ENCODE results near the gene STH. TPM values are rescaled to one million over a fixed set of nuclear protein-coding genes. Genes with fewer than 3 reads are reported as not detected.

Gene STH
- total RNA-seq, 1 experiment from 2014 or later: not detected

DNA sequence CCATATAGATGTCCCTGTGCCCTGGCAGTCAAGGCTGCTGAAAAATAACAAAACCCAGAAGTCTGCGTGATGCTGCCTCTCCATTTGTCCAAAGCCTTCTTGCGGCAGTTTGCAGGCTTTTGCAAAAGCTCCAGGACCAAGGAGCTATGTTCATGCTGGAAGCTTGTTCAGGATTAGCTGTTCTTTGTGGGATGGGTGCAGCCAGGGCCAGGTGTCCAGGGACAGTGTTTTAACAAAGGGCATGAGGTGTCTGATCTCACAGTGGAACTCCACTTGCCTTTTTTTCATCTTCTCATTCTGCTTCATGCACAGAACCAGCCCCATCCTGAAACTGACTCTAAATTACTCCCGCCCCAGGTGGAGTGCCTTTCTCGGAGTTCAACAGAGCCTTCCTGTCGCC, 31.7 kb upstream of the STH start:
- no peak for DNase-seq (ENCODE audit: low spot score)

DNA sequence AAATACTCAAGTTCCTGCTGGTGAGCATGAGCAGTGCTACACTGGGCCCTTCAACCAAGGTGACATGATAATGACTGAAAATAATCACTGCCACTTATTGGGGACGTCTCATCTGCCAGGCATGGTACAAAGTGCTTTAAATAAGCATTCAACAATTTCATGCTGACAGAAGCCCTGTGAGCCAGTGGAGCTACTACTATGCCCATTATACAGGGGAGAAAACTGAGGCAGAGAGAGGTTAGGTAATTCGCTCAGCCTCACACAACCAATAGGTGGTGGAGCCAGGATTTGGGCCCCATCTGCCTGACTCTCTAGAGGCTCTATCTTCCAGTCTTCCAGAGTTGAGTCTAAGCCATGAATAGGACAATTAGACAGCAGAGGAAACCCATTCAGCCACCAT, 30.3 kb upstream of the STH start:
- DNase-seq (ENCODE audit: low spot score): no peak

DNA sequence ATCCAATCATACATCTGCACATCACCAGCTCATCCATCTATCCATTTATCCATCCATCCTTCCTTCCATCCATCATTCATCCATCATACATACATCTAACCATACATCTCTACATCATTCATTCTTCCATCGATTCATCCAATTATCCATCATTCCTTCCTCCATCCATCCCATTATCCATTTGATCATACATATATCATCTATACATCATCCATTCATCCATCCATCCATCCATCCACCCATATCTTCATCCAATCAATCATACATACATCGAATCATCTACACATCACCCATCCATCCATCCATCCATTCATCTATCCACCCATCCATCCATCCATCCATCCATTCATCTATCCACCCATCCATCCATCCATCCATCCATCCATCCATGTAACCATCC, 29.3 kb upstream of the STH start:
- DNase-seq (ENCODE audit: low spot score): no peak

DNA sequence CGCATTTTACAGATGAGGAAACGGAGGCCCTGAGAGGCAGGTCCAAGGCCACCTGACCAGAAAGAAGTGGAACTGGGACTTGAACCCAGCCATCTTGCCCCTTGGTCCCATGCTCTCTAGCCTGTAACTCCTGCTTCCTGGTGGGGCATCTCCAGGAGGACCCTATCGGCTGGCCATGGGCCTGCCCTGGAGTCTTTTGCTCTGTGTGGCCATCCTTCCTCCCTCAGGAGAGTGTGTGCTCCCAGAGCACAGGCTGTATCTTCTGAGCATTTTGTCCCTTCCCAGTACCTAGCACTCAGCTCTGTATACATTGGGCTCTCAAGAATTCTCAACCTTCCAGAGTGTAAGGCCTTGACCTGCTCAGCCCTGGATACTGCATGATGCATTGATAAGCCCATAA, 28.4 kb upstream of the STH start:
- no peak for DNase-seq (ENCODE audit: low spot score)

DNA sequence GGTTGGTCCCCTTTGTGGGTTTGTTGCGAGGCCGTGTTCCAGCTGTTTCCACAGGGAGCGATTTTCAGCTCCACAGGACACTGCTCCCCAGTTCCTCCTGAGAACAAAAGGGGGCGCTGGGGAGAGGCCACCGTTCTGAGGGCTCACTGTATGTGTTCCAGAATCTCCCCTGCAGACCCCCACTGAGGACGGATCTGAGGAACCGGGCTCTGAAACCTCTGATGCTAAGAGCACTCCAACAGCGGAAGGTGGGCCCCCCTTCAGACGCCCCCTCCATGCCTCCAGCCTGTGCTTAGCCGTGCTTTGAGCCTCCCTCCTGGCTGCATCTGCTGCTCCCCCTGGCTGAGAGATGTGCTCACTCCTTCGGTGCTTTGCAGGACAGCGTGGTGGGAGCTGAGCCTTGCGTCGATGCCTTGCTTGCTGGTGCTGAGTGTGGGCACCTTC, 27.3 kb upstream of the STH start:
- DNase-seq (ENCODE audit: low spot score): no peak

DNA sequence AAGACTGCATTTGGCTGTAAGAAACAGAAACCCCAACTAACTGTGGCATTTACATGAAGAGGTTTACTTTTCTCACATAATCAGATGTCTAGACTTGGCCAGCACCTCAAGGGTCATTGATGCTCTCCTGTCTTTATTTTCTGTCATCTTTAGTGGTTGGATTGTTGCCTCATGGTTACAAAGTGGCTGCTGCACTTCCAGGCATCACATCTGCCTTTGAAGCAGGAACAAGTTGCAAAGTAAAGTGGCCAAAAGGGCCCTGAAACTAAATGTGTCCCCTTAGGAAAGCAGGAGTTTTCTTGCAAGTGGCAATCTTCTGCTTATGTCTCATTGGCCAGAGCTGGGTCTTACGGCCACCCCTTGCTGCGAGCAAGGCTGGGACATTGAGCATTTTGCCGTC, 26.5 kb upstream of the STH start:
- DNase-seq (ENCODE audit: low spot score): no peak

DNA sequence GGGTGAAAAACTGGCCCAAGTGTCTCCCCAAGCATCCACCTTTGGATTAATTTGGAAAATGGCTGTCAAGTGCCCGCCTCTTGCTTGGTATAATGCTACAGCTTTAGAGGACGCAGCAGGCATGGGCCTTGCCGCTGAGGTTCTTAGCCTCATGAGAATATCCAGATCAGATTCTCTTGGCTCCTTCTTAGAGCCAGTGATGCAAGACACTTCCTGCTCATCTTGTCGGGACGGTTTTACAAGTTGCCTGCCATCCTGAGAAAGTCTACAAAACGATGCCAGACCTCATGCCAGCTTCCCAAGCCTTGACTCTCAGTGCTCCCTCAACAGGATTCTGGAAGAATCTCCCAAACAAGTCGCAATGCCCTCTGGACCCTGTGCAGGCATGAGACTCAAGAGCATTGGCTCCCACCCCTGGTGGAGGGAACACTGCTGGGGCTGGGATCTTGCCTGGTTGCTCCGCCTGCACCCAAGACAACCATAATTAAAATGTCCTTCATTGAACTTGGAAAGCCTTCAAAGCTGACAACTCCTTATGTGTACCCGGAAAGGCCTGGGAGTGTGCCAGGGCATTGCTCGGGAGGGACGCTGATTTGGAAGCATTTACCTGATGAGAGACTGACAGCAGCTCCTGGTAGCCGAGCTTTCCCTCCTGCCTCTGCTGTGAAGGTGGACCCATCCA, 25.8 kb upstream of the STH start:
- DNase-seq (ENCODE audit: low spot score): no peak

DNA sequence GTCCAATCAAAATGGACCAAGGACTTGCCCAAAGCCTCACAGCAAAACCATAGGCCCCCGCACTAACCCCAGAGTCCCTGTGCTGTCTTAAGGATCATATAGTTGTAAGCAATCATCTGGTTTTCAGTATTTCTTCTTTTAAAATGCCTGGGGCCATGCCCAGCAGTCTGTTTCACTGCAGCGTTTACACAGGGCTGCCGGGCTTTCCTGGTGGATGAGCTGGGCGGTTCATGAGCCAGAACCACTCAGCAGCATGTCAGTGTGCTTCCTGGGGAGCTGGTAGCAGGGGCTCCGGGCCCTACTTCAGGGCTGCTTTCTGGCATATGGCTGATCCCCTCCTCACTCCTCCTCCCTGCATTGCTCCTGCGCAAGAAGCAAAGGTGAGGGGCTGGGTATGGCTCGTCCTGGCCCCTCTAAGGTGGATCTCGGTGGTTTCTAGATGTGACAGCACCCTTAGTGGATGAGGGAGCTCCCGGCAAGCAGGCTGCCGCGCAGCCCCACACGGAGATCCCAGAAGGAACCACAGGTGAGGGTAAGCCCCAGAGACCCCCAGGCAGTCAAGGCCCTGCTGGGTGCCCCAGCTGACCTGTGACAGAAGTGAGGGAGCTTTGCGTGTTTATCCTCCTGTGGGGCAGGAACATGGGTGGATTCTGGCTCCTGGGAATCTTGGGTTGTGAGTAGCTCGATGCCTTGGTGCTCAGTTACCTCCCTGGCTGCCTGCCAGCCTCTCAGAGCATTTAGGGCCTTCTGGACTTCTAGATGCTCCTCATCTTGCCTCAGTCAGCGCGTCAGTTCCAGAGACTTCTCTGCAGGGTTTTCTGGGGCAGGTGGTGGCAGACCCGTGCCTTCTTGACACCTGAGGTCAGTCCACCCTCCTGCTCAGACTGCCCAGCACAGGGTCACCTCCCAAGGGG, 24.8 kb upstream of the STH start:
- DNase-seq (ENCODE audit: low spot score): no peak

DNA sequence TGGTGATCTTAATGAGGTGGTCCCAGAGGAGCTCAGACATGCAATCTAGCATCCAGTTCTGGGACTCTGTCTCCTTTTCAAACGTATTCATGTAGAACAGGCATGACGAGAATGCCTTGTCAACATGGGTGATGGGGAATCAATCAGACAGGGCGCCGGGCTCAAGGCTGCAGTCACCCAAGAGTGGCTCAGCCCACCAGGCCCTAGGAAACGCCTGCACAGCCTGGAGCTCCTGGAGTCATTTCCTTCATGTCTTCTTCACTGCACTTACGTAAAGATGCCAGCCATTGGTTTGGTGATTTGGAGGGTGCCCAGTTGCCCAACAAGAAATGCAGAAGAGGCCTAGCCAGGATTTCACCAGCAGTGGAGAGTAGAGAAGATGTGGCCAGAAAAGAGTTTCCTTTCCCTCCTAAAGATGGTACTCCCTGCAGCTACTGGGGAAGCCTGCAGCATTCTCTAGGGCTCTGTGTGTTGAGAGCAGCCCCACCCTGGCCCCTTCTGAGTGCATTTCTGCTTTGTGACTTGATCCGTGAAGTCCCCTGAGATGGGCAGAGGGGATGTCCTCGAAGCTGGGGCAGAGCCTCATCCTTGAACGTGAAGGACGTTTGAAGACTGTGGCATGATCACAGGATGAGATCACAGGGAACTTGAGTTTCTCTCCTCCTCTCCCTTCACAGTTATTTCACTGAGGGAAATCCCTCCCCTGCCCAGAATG, 24.0 kb upstream of the STH start:
- no peak for DNase-seq (ENCODE audit: low spot score)

DNA sequence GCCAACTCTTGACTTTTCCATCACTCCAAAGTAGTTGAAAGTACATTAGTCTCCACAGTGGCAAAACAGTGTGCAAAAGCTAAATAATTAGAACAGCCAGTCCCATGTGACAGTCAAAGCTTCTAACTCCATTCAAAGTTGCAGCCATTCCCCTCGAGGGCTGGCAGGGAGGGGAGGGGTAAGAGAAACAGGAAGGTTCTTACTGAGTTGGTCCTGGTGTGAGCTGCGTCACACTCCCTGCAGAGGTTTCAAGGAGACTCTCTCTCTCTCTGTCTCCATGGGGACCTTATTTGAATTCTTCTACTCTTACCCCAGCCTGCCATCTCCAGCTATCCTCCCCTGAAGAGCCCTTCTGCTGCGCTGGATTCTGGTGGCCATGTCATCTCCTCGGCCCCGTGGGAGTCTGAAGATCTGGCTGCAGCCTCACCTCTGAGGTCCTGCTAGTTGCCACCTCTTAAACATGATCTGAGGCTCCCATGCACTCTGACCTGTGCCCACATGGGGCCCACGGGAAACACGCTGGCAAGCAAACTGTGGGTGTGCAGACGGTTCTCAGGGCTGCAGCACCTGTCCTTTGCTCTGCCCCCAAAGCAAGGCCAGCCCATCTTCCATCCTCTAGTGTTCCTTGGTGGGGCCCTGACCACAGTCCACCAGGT, 23.3 kb upstream of the STH start:
- no peak for DNase-seq (ENCODE audit: low spot score)

DNA sequence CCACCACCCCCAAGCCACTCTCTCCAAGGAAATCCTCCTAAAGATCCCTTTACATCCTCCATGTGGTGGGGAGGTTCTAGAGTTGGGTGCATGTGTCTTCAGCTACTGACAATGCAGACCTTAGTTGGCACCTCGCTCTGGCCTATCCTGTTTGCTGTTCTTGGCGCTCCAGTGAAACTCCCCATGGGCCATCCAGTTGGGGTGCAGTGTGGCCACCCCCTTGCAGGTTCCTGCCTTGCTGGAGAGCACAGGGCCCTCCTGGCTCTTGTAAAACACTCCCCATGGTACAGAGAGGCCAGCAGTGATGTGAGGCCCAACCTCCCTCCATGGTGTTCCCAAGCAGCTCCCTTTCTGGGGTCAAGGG, 22.7 kb upstream of the STH start:
- DNase-seq (ENCODE audit: low spot score): no peak

DNA sequence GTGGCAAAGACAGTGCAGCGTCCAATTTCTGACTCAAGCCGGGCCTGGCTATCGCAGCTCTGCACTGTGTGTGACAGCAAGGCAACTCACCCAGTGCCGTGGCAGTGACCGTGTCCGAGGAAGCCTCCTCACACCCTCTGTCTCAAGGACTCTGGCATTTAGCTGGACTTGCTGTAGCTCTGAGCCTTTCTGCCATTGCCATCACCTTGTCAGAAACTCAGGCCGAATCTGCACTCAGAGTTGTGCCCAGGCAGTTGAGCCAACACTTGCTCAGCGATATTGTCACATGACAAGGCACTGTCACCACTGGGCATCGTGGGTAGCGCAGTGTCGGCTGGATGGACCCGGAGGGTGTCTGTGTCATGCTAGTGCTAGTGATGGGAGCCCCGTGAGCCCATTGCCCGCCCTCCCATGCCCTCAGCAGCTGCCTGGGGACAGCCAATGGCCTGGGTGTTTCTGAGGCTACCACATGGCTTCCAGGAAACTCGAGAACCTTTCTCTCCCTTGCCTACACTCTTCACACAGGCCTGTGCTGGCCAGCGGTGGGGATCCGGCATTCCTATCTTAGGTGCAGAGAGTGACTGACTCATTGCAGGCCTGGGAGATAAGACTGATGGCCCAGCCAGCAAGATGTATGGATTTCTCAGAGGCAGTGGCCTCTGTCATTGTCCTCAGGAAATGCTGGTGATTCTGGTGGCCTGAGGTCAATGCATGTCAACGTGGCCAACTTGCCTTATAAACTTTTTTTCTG, 22.1 kb upstream of the STH start:
- peak; percentile 59 for DNase-seq (ENCODE audit: low spot score)

DNA sequence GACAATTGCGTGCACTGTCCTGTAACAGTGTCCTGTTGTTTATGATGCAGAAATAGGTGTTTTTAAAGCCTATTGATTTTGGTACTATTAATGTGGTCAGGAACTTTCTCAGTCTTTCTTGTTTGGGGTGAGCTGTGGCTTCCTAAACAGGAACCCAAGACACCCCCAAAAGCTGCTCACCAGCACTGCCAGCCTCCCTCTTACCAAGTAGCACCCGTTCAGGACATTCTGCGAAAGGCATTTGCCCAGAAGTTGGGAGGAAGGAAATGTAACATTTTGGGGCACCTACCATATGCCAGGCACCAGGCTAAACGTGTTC, 21.6 kb upstream of the STH start:
- DNase-seq (ENCODE audit: low spot score): no peak

DNA sequence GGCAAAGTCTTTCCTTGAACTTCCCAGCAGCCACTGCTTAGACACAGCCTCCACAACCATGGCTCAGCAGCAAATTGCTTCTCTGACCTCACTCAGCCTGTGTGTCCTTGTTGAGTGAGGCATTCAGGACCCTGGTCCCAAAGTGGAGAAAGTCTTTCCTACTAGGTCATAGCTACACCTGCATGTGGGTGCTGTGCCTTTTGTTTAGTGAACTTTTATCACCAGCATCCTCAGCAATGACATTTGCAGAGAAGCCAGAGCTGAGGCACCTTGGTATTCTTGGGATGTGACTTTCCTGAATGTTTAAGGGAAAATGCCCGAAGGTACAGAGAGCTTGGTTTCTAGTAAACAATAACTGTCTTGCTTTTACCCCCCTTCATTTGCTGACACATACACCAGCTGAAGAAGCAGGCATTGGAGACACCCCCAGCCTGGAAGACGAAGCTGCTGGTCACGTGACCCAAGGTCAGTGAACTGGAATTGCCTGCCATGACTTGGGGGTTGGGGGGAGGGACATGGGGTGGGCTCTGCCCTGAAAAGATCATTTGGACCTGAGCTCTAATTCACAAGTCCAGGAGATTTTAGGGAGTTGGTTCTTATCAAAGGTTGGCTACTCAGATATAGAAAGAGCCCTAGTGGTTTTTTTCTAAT, 20.9 kb upstream of the STH start:
- no peak for DNase-seq (ENCODE audit: low spot score)

DNA sequence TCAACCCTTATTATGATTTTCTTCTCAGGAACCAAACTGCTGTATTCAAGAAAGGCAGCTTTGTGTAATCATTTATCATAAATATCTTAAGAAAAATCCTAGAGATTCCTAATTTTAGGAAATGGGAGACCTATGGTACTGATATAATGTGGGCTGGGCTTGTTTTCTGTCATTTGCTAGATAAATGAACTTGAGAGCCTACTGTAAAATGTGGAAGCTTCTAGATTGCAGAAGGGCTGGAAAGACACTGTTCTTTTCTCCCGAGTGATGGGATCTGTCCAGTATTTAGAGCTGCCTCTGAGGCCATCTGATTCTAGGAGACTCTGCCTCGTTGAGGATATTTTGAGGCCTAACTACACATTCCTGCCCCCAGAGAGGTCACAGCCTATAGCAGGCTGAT, 19.9 kb upstream of the STH start:
- DNase-seq (ENCODE audit: low spot score): no peak

DNA sequence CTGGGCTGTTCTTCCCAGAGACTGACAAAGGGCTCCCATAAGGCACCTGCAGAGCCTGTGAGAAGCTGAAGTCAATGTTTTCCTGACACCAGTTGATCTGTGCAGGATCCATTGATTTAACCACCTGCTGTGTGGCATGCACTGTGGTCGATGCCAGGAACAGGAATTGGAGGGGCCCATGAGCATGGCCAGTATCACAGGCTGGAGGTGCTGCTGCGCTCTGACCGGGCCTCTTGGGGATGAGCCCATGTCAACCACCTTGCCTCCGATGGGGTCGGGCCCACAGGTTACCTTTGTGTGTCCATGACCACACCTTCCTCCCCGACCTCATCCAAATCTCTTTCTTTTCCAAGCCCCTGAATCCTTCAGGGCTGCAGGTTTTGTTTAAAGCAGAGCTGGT, 18.2 kb upstream of the STH start:
- DNase-seq (ENCODE audit: low spot score): no peak

DNA sequence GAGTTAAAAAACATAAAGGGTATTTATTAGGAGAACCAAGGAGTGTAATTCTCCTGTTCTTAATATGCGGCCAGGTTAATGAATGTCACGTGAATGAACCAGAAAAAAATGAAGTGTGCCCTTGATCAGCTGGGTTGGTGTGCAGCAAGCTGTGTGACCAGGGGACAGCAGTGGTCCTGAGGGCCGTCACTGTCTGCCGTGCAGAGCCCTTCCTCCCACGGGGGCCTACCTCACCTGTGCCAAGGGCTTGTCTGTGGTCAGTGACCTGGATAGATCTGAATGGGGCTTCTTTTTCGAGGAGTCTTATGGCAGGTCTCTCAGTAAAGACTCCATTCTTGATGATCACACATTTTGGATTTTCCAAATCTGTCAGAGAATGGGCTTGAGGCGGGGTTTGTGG, 17.7 kb upstream of the STH start:
- DNase-seq (ENCODE audit: low spot score): no peak

DNA sequence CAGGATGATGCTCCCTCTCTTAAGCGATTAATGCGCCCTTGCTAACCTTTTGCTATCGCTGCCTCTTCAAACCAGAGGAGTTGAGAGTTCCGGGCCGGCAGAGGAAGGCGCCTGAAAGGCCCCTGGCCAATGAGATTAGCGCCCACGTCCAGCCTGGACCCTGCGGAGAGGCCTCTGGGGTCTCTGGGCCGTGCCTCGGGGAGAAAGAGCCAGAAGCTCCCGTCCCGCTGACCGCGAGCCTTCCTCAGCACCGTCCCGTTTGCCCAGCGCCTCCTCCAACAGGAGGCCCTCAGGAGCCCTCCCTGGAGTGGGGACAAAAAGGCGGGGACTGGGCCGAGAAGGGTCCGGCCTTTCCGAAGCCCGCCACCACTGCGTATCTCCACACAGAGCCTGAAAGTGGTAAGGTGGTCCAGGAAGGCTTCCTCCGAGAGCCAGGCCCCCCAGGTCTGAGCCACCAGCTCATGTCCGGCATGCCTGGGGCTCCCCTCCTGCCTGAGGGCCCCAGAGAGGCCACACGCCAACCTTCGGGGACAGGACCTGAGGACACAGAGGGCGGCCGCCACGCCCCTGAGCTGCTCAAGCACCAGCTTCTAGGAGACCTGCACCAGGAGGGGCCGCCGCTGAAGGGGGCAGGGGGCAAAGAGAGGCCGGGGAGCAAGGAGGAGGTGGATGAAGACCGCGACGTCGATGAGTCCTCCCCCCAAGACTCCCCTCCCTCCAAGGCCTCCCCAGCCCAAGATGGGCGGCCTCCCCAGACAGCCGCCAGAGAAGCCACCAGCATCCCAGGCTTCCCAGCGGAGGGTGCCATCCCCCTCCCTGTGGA, 16.0 kb upstream of the STH start:
- no peak for DNase-seq (ENCODE audit: low spot score)

DNA sequence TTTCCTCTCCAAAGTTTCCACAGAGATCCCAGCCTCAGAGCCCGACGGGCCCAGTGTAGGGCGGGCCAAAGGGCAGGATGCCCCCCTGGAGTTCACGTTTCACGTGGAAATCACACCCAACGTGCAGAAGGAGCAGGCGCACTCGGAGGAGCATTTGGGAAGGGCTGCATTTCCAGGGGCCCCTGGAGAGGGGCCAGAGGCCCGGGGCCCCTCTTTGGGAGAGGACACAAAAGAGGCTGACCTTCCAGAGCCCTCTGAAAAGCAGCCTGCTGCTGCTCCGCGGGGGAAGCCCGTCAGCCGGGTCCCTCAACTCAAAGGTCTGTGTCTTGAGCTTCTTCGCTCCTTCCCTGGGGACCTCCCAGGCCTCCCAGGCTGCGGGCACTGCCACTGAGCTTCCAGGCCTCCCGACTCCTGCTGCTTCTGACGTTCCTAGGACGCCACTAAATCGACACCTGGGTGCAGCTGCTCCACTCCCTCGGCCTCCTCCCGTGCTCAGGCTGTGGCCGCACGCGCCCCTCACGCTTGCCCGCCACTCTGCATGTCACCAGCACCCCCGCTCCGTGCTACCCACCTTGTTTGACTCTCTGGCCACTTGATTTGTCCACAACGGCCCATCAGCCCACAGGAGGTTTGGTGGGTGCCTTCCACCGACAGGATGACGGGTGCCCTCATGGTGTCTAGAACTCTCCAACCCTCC, 15.3 kb upstream of the STH start:
- no peak for DNase-seq (ENCODE audit: low spot score)

DNA sequence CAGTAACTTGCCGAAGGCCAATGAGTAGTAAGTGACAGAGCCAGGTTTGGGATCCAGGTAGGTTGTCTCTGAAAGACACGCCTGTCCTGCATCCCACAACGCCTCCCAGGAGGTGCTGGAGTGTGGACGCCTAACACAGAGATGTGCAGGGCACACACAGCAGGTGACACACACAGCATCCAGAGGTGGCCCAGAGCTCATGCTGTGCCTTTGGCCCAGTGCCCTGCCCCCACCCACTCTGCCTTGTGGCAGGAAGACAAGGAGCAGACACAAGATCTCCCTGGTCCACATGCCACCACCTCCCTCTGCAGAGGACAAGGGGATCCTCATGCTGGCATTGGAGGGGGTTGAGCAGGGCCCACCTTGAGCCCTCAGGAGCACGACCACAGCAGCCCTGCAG, 14.7 kb upstream of the STH start:
- no peak for DNase-seq (ENCODE audit: low spot score)
